ENCODE data around the gene TNFRSF11A.

DNA sequence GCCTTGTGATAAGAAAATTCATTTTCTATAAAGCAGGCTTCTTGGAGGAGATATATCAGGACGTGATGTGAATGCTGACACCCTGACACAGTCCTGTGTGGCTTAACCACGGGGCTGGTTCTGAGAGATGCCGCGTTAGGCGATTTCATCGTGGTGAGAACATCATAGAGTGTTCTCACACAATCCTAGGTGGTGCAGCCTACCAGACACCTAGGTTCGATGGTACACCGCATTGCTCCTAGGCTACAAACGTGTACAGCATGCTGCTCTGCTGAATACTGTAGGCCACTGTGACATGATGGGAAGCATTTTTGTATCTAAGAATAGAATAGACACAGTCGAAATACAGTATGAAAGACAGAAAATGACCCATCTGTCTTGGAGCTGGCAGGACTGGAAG lies 82.5 kb downstream of the TNFRSF11A start:
- TF ChIP-seq EZH2phosphoT487 (IDR thresholded peaks at IDR 0.05; ENCODE audit: low read length) (no peak), EZH2 (optimal IDR thresholded peaks at IDR 0.05; ENCODE audit: low read depth, low read length) (no peak)

Data from MM.1S (cell line).